Spleen (tissue), 13 donors: ENCODE measurements around the gene FGF5. TPM values are rescaled to one million over a fixed set of nuclear protein-coding genes. Genes with fewer than 3 reads are reported as not detected.

Source experiments
- DNase-seq: peaks from one replicate; pipeline ENCODE4 v3.0.0-alpha.2; 2020
- H3K27ac ChIP-seq, 8 donors: fragments of 200-600 bp; sonication (generic) in 7 of 8; 1 replicate in 4 of 8; 2 replicates in 4 of 8; pipeline versions ENCODE4 v1.5.0 to v1.8.0; 2016 to 2021; ENCODE audit warnings: inconsistent platforms in 4 of 8, mild to moderate bottlenecking in 4 of 8, moderate library complexity in 1 of 8
- H3K27me3 ChIP-seq, 7 donors: fragments of 200-600 bp; sonication (generic) in 6 of 7; replicated peaks in 1 of 7; 1 replicate in 4 of 7; 2 replicates in 3 of 7; pipeline versions ENCODE4 v1.5.0 to v1.8.0; 2016 to 2021; ENCODE audit warnings: inconsistent platforms in 3 of 7, mild to moderate bottlenecking in 1 of 7
- H3K36me3 ChIP-seq, 6 donors: fragments of 200-600 bp; sonication (generic) in 5 of 6; 1 replicate in 4 of 6; 2 replicates in 2 of 6; pipeline versions ENCODE4 v1.5.0 to v1.8.0; 2016 to 2021; ENCODE audit warnings: inconsistent platforms in 2 of 6
- H3K4me1 ChIP-seq, 6 donors: fragments of 200-600 bp; sonication (generic) in 5 of 6; 1 replicate in 3 of 6; 2 replicates in 3 of 6; pipeline versions ENCODE4 v1.5.0 to v1.8.0; 2016 to 2021; ENCODE audit warnings: inconsistent platforms in 3 of 6
- H3K4me3 ChIP-seq, 8 donors: fragments of 200-600 bp; sonication (generic) in 7 of 8; 1 replicate in 4 of 8; 2 replicates in 4 of 8; pipeline versions ENCODE4 v1.5.0 to v1.8.0; 2016 to 2021; ENCODE audit warnings: inconsistent platforms in 4 of 8, mild to moderate bottlenecking in 4 of 8, moderate library complexity in 2 of 8
- H3K9me3 ChIP-seq, 8 donors: fragments of 200-600 bp; sonication (generic) in 7 of 8; 1 replicate in 4 of 8; 2 replicates in 4 of 8; pipeline versions ENCODE4 v1.5.0 to v1.8.0; 2016 to 2021; ENCODE audit warnings: inconsistent platforms in 4 of 8
- CTCF ChIP-seq, 11 experiments: fragments of 200-600 bp in 7 of 11; fragments of 450-650 bp in 4 of 11; sonication (generic) in 4 of 11; IDR thresholded peaks in 8 of 11; conservative IDR thresholded peaks in 3 of 11; 1 replicate in 7 of 11; 2 replicates in 4 of 11; pipeline versions ENCODE4 v1.4.0 to v1.8.0; 2016 to 2021; ENCODE audit warnings: antibody characterized with exemption in 11 of 11, inconsistent platforms in 4 of 11, mild to moderate bottlenecking in 1 of 11
- POLR2A ChIP-seq, 3 donors: fragments of 450-650 bp; IDR thresholded peaks; one replicate each; pipeline ENCODE4 v1.5.1; 2017; ENCODE audit warnings: antibody characterized with exemption in 3 of 3, mild to moderate bottlenecking in 1 of 3
- POLR2AphosphoS5 ChIP-seq, 3 donors: sonication (generic); formaldehyde crosslinking; IDR thresholded peaks; one replicate each; pipeline ENCODE4 v1.5.1; 2017; ENCODE audit warnings: antibody characterized with exemption in 3 of 3
- WGBS, 5 donors: extraction: QIAGEN DNeasy Blood & Tissue Kit in 3 of 5; methylation state at CpG; one replicate each; pipeline versions ENCODE4 v1.1.5 to v1.1.7; 2013 to 2018; 5-methylcytosine and 5-hydroxymethylcytosine counted together
- intact Hi-C: fragments of 100-400 bp; cut with DNase I; formaldehyde crosslinking; loops from one replicate; pipeline ENCODE4 v1.15.0; 2023; ENCODE audit warnings: low total_unique reads
- long read RNA-seq, 2 donors: transcript quantifications; one replicate each; lab custom pipeline, GENCODE V29; 2026
- polyA plus RNA-seq, 3 donors: library from polyadenylated mRNA; stranded (reverse); fragments of 200-250 nt; gene quantifications; one replicate each; pipeline ENCODE4 v1.2.1, GENCODE V29; 2013
- total RNA-seq, 7 donors: library from RNA; depleted of rRNA in 3 of 7; stranded (reverse); fragments of >200 nt in 3 of 7; fragmentation: NEBNext Ultra II Directional in 4 of 7; extraction: Animal tissue kit (Norgen Biotek cat#: 25700) in 4 of 7; gene quantifications; one replicate each; pipeline versions ENCODE4 v1.1.0 to v1.2.1, GENCODE V29; 2016 to 2021
- donor health status: healthy with polysubstance abuse.
- donor health status: DM: no; HTN: no; CAD: no; lungs with moderate emphysema.
- donor health status: DM: no; HTN: no; CAD: no.
- donor health status: Bipolar disorder and iron deficiency.
- donor health status: healthy.
- donor health status: DM: no; HTN: no; CAD: no.
- donor health status: DM: yes; HTN: yes; CAD: no.

The FGF5 gene
- total RNA-seq (under 1 TPM in 1 of 7 donors, not detected in 6; 0.06 TPM), polyA plus RNA-seq (not detected)
- long read RNA-seq, donor 1: 0 reads
- long read RNA-seq, donor 2: 0 reads

DNA sequence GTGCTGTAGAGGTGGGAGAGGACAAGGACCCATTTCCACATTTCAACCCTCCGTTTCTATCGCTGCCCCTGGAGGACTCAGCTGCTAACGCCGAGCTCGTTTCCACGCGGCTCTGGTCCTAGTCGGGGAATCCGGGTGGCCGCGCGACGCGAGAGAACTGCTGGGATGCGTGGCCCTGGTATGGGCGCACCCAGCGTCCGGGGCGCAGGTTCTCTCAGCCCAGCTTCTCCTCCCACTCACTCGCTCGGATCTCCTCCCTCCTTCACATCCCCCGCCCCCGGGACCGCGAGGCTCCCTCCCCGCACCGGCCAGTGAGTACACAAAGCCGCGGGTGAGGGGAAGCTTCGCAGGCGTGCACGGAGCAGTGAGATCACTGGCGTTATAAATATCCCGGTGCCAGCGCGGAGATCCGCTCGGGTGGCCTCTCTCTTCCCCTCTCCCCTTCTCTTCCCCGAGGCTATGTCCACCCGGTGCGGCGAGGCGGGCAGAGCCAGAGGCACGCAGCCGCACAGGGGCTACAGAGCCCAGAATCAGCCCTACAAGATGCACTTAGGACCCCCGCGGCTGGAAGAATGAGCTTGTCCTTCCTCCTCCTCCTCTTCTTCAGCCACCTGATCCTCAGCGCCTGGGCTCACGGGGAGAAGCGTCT, at the start of gene FGF5:
FGF5 (plus strand) TSS at position 412 of the 649 bp plus-strand sequence; CDS start at position 573, 161 bp downstream.
- peaks cover 2 to 96% (median 65%) of the 10 kb centered on the region in 7 donors for H3K27me3 ChIP-seq
- DNase-seq: peak; percentile 78
- no peak within 1 kb of the TSS for H3K27ac ChIP-seq
- H3K9me3 ChIP-seq: no peaks in the 10 kb centered on the region
- no peaks in the 10 kb centered on the region for H3K36me3 ChIP-seq
- TF ChIP-seq CTCF (IDR thresholded peaks at IDR 0.05 in 8 of 11, conservative IDR thresholded peaks at IDR 0.05 in 3 of 11) (no peak), POLR2AphosphoS5 (IDR thresholded peaks at IDR 0.05) (no peak), POLR2A (IDR thresholded peaks at IDR 0.05) (no peak)
- peaks cover 10 to 36% (median 21%) of the 10 kb centered on the region in 6 donors for H3K4me1 ChIP-seq
- intact Hi-C loops: no loop called here
- 1 to 3% (median 1%) methylated on average over 36 to 50 of the region's 50 CpGs for WGBS, 5 donors
- H3K4me3 ChIP-seq: peak within 1 kb of the TSS; percentile 1 to 64 (median 20)

GRCh38 chr4:80219301-80220025, 47.0 kb upstream of the FGF5 start:
- TF ChIP-seq CTCF (IDR thresholded peaks at IDR 0.05 in 8 of 11, conservative IDR thresholded peaks at IDR 0.05 in 3 of 11) (no peak), POLR2AphosphoS5 (IDR thresholded peaks at IDR 0.05) (no peak), POLR2A (IDR thresholded peaks at IDR 0.05) (no peak)
- WGBS, 5 donors: 48 to 76% (median 68%) methylated on average over 5 of the region's 5 CpGs

GRCh38 chr4:80220711-80221110, 45.8 kb upstream of the FGF5 start:
- Histone ChIP-seq H3K9me3 (no peaks in the 10 kb centered on the region), H3K36me3 (no peaks in the 10 kb centered on the region), H3K4me1 (peaks cover 0 to 6% (median 0%) of the 10 kb centered on the region in 6 donors), H3K27ac (no peak overlapping the region), H3K27me3 (peaks cover 0 to 40% (median 7%) of the 10 kb centered on the region in 7 donors), H3K4me3 (no peak overlapping the region)
- 22 to 31% (median 25%) methylated on average over 3 of the region's 3 CpGs for WGBS, 5 donors
- TF ChIP-seq POLR2AphosphoS5 (IDR thresholded peaks at IDR 0.05) (no peak), CTCF (IDR thresholded peaks at IDR 0.05 in 8 of 11, conservative IDR thresholded peaks at IDR 0.05 in 3 of 11) (no peak), POLR2A (IDR thresholded peaks at IDR 0.05) (no peak)
- intact Hi-C loops: no loop called here
- DNase-seq: no peak

More at GRCh38 chr4:80219301-80220025, 47.0 kb upstream of the FGF5 start:
- no peak overlapping the region for H3K27ac ChIP-seq
- intact Hi-C loops: loop anchor here (5.0 kb wide), 1 partner anchor 1267 kb away; no protein-coding TSS in a partner anchor
- DNase-seq: no peak
- no peaks in the 10 kb centered on the region for H3K9me3 ChIP-seq
- H3K4me1 ChIP-seq: peaks cover 0 to 6% (median 0%) of the 10 kb centered on the region in 6 donors
- no peaks in the 10 kb centered on the region for H3K36me3 ChIP-seq
- H3K27me3 ChIP-seq: peaks cover 0 to 40% (median 7%) of the 10 kb centered on the region in 7 donors
- no peak overlapping the region for H3K4me3 ChIP-seq

- intact Hi-C loops: no loop called here
- no peaks in the 10 kb centered on the region for H3K9me3 ChIP-seq
- TF ChIP-seq CTCF (IDR thresholded peaks at IDR 0.05 in 8 of 11, conservative IDR thresholded peaks at IDR 0.05 in 3 of 11): peak in 3 of 11 experiments; percentile 11 to 15 (median 12)
- TF ChIP-seq POLR2AphosphoS5 (IDR thresholded peaks at IDR 0.05): no peak
- no peak for DNase-seq
- peaks cover 0 to 40% (median 7%) of the 10 kb centered on the region in 7 donors for H3K27me3 ChIP-seq
- H3K36me3 ChIP-seq: no peaks in the 10 kb centered on the region
- peaks cover 0 to 4% (median 0%) of the 10 kb centered on the region in 6 donors for H3K4me1 ChIP-seq
- no peak overlapping the region for H3K4me3 ChIP-seq
- H3K27ac ChIP-seq: no peak overlapping the region
Observed at GRCh38 chr4:80221161-80221560, 45.3 kb upstream of the FGF5 start.
